CD14-positive monocyte (primary cell): Measurements from ENCODE around the gene SOX9. TPM values are rescaled to one million over a fixed set of nuclear protein-coding genes. Genes with fewer than 3 reads are reported as not detected.

ENCODE experiments used
- DNase-seq, 3 donors: peaks; one replicate each; pipeline ENCODE4 v3.0.0-alpha.2; 2011 to 2022
- H2AFZ ChIP-seq: 2 replicates; pipeline ENCODE4 v1.6.0; 2012; ENCODE audit warnings: mild to moderate bottlenecking, low read depth, low read length, inconsistent platforms; ENCODE audit not compliant: insufficient read depth, poor library complexity, severe bottlenecking
- H3K27ac ChIP-seq, 2 donors: 1 replicate in 1 of 2; 2 replicates in 1 of 2; pipeline ENCODE4 v1.5.1; 2012 to 2013; ENCODE audit warnings: low read length in 2 of 2, control low read depth in 1 of 2, inconsistent platforms in 1 of 2, low read depth in 1 of 2, mild to moderate bottlenecking in 1 of 2
- H3K27me3 ChIP-seq, 2 donors: one replicate each; pipeline versions ENCODE4 v1.6.0 to v1.6.1; 2011 to 2013; ENCODE audit warnings: low read length in 2 of 2; ENCODE audit not compliant: control insufficient read depth in 2 of 2, insufficient read depth in 2 of 2
- H3K36me3 ChIP-seq, 2 donors: replicated peaks in 1 of 2; 1 replicate in 1 of 2; 2 replicates in 1 of 2; pipeline versions ENCODE4 v1.5.1 to v1.6.1; 2012 to 2013; ENCODE audit warnings: low read length in 2 of 2, control low read depth in 1 of 2, inconsistent platforms in 1 of 2, mild to moderate bottlenecking in 1 of 2; ENCODE audit not compliant: insufficient read depth in 2 of 2, control insufficient read depth in 1 of 2
- H3K4me1 ChIP-seq, 2 donors: 1 replicate in 1 of 2; 2 replicates in 1 of 2; pipeline versions ENCODE4 v1.5.1 to v1.6.1; 2012 to 2013; ENCODE audit warnings: low read length in 2 of 2, control low read depth in 1 of 2, inconsistent platforms in 1 of 2, mild to moderate bottlenecking in 1 of 2, moderate library complexity in 1 of 2; ENCODE audit not compliant: insufficient read depth in 2 of 2, control insufficient read depth in 1 of 2
- H3K4me2 ChIP-seq: replicated peaks from 2 replicates; pipeline ENCODE3; 2012; ENCODE audit warnings: low read length, moderate library complexity, mild to moderate bottlenecking; ENCODE audit not compliant: poor library complexity, severe bottlenecking; ENCODE audit errors: extremely low read depth
- H3K4me3 ChIP-seq, 3 experiments: fragments of 200-600 bp in 1 of 3; sonication (generic) in 1 of 3; replicated peaks in 1 of 3; 1 replicate in 2 of 3; 2 replicates in 1 of 3; pipeline ENCODE4 v1.5.1; 2011 to 2013; ENCODE audit warnings: low read length in 3 of 3, mild to moderate bottlenecking in 3 of 3, control low read depth in 2 of 3, low read depth in 2 of 3, inconsistent platforms in 1 of 3, moderate library complexity in 1 of 3
- H3K79me2 ChIP-seq: 2 replicates; pipeline ENCODE4 v1.6.0; 2012; ENCODE audit warnings: mild to moderate bottlenecking, control low read depth, inconsistent platforms, low read length, moderate library complexity; ENCODE audit not compliant: insufficient read depth
- H3K9ac ChIP-seq: 2 replicates; pipeline ENCODE4 v1.6.0; 2017; ENCODE audit warnings: low read length, mild to moderate bottlenecking; ENCODE audit not compliant: insufficient read depth, poor library complexity, severe bottlenecking
- H3K9me3 ChIP-seq, 2 donors: replicated peaks in 1 of 2; 1 replicate in 1 of 2; 2 replicates in 1 of 2; pipeline versions ENCODE4 v1.5.1 to v1.6.1; 2012 to 2013; ENCODE audit warnings: low read length in 2 of 2, control low read depth in 1 of 2; ENCODE audit not compliant: control insufficient read depth in 1 of 2, insufficient read depth in 1 of 2
- H4K20me1 ChIP-seq: 2 replicates; pipeline ENCODE4 v1.6.0; 2012; ENCODE audit warnings: mild to moderate bottlenecking, low read length, control low read depth, moderate library complexity; ENCODE audit not compliant: insufficient read depth
- H3K27ac Mint-ChIP-seq, 7 donors: one replicate each; pipeline ENCODE4 v1.8.0; 2020; ENCODE audit warnings: mild to moderate bottlenecking in 7 of 7, mixed read lengths in 7 of 7, moderate library complexity in 6 of 7, inconsistent platforms in 2 of 7
- H3K27me3 Mint-ChIP-seq, 3 donors: one replicate each; pipeline ENCODE4 v1.8.0; 2021 to 2022; ENCODE audit warnings: low read depth in 3 of 3, mild to moderate bottlenecking in 3 of 3, mixed read lengths in 3 of 3, moderate library complexity in 3 of 3, inconsistent platforms in 1 of 3
- H3K36me3 Mint-ChIP-seq, 2 donors: one replicate each; pipeline ENCODE4 v1.8.0; 2020; ENCODE audit warnings: mixed read lengths in 2 of 2, inconsistent platforms in 1 of 2, mild to moderate bottlenecking in 1 of 2
- H3K4me1 Mint-ChIP-seq: one replicate; pipeline ENCODE4 v1.8.0; 2020; ENCODE audit warnings: mild to moderate bottlenecking, mixed read lengths
- H3K4me3 Mint-ChIP-seq, 2 donors: one replicate each; pipeline ENCODE4 v1.8.0; 2020; ENCODE audit warnings: mild to moderate bottlenecking in 2 of 2, mixed read lengths in 2 of 2, moderate library complexity in 1 of 2
- H3K9me3 Mint-ChIP-seq, 7 donors: one replicate each; pipeline ENCODE4 v1.8.0; 2020 to 2022; ENCODE audit warnings: mixed read lengths in 7 of 7, mild to moderate bottlenecking in 6 of 7, moderate library complexity in 6 of 7, inconsistent platforms in 2 of 7
- CTCF ChIP-seq: fragments of 200-600 bp; IDR thresholded peaks from one replicate; pipeline ENCODE4 v1.8.0; 2022; ENCODE audit warnings: antibody characterized with exemption, mild to moderate bottlenecking
- WGBS: methylation state at CpG from one replicate; pipeline ENCODE4 v1.1.5; 2013; ENCODE audit warnings: missing lambda C conversion rate; ENCODE audit not compliant: insufficient coverage; 5-methylcytosine and 5-hydroxymethylcytosine counted together
- intact Hi-C, 2 donors: fragments of 100-400 bp; cut with micrococcal nuclease; formaldehyde crosslinking; loops; one replicate each; pipeline versions ENCODE4 v1.15.0 to v1.15.1; 2023
- polyA plus RNA-seq, 3 donors: library from polyadenylated mRNA; depleted of rRNA in 1 of 3; unstranded in 2 of 3; stranded (reverse) in 1 of 3; fragments of 300-500 nt in 2 of 3; fragments of >200 nt in 1 of 3; fragmentation: Illumina TruSeq in 2 of 3; gene quantifications; 1 replicate in 2 of 3; 2 replicates in 1 of 3; pipeline ENCODE4 v1.2.3, GENCODE V29; 2012 to 2021

SOX9 gene
- polyA plus RNA-seq, 3 donors: not detected

GRCh38 chr17:72126575-72127486 is 6.0 kb downstream of the SOX9 start:
- Histone ChIP-seq H3K4me3 (no peak overlapping the region), H3K9ac (no peak overlapping the region), H3K36me3 (no peaks in the 10 kb centered on the region), H3K27ac (no peak overlapping the region), H4K20me1 (no peaks in the 10 kb centered on the region), H3K79me2 (no peaks in the 10 kb centered on the region), H2AFZ (no peak overlapping the region), H3K4me2 (no peak overlapping the region), H3K27me3 (peaks cover 36 to 48% of the 10 kb centered on the region in 2 donors), H3K9me3 (peaks cover 0 to 9% of the 10 kb centered on the region in 2 donors), H3K4me1 (no peaks in the 10 kb centered on the region)
- no peak for DNase-seq
- intact Hi-C loops: no loop called here
- peaks cover 0 to 8% of the 10 kb centered on the region in 2 donors for H3K36me3 Mint-ChIP-seq
- H3K9me3 Mint-ChIP-seq: peaks cover 0 to 16% (median 14%) of the 10 kb centered on the region in 7 donors
- H3K27ac Mint-ChIP-seq: no peak overlapping the region
- H3K27me3 Mint-ChIP-seq: peaks cover 35 to 43% (median 40%) of the 10 kb centered on the region in 3 donors
- H3K4me3 Mint-ChIP-seq: peak overlapping the region in 1 of 2 donors; percentile 32
- 94% methylated on average over 4 of the region's 8 CpGs for WGBS
- no peak for TF ChIP-seq CTCF
- peaks cover 3% of the 10 kb centered on the region for H3K4me1 Mint-ChIP-seq

- intact Hi-C loops: no loop called here
Measured at GRCh38 chr17:72128039-72128438, 7.2 kb downstream of the SOX9 start.

More at GRCh38 chr17:72128039-72128438, 7.2 kb downstream of the SOX9 start:
- no peak overlapping the region for H2AFZ ChIP-seq
- Mint-ChIP-seq H3K4me3 (no peak overlapping the region), H3K27me3 (peaks cover 23 to 31% (median 28%) of the 10 kb centered on the region in 3 donors), H3K9me3 (peaks cover 0 to 12% (median 6%) of the 10 kb centered on the region in 7 donors), H3K36me3 (peaks cover 0 to 6% of the 10 kb centered on the region in 2 donors), H3K27ac (no peak overlapping the region), H3K4me1 (no peaks in the 10 kb centered on the region)
- no peaks in the 10 kb centered on the region for H3K36me3 ChIP-seq
- no peaks in the 10 kb centered on the region for H3K4me1 ChIP-seq
- peaks cover 0 to 2% of the 10 kb centered on the region in 2 donors for H3K9me3 ChIP-seq
- no peaks in the 10 kb centered on the region for H4K20me1 ChIP-seq
- H3K27me3 ChIP-seq: peaks cover 25 to 36% of the 10 kb centered on the region in 2 donors
- H3K79me2 ChIP-seq: no peaks in the 10 kb centered on the region
- no peak overlapping the region for H3K9ac ChIP-seq
- no CpG with 5 or more reads among the region's 3 CpGs for WGBS
- H3K4me3 ChIP-seq: no peak overlapping the region
- TF ChIP-seq CTCF: no peak
- no peak overlapping the region for H3K4me2 ChIP-seq
- H3K27ac ChIP-seq: no peak overlapping the region
- DNase-seq: no peak
